NB4 (cell line): Measurements from ENCODE around the gene SFXN2.

Experiments used
- DNase-seq: peaks from one replicate; pipeline ENCODE4 v3.0.0; 2010; ENCODE audit warnings: low read depth
- H3K4me3 ChIP-seq: one replicate; pipeline ENCODE4 v1.5.1; 2011; ENCODE audit warnings: mild to moderate bottlenecking, low read depth, low read length, moderate library complexity
- MYC ChIP-seq: IDR thresholded peaks from 2 replicates; pipeline ENCODE4 v1.6.1; 2011; ENCODE audit warnings: low read depth, low read length
- POLR2A ChIP-seq: IDR thresholded peaks from 2 replicates; pipeline ENCODE4 v1.6.1; 2011; ENCODE audit warnings: mild to moderate bottlenecking; ENCODE audit not compliant: insufficient read length; ENCODE audit errors: extremely low read depth
- TF ChIP-seq, protein P1 (sequence below): IDR thresholded peaks from 2 replicates; pipeline ENCODE4 v1.6.1; 2011; ENCODE audit warnings: low read depth, low read length
- TF ChIP-seq, protein P2 (sequence below): IDR thresholded peaks from one replicate; pipeline ENCODE4 v1.5.1; 2012; ENCODE audit warnings: low read depth, low read length

Gene SFXN2

DNA sequence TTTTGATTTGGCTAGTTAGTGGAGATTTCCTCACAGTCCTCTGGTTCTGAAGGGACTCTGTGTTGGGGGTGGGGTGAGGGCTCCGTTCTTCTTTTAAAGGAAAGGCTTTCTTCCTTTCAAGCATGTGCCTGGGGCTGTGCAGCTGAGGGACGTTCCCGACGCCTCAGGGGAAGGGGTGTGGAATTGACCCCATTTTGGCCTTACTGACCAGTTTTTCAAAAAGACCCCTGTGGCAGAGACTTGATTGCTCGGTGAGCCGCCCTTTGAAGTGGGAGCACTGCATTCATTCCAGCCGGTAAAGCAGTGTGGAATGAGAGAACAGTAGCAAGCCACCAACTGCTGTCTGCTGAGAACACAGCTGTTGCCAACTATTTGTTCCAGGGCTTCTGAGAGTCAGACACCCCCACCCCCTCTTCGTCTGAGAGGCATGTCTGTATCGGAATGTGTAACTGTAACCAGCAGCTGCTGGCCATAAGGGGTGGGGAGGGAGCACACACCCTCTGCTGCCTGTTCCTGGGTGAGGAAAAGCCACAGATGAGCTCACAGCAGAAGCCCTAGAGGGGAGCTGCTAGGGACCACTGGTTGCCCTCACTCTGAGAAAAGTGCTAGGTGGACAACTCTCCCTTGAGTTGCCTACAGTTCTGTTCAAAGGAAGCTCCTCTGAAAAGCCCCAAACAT lies 62.5 kb downstream of the SFXN2 start:
- no peak for DNase-seq
- no peak overlapping the region for H3K4me3 ChIP-seq
- no peak for TF ChIP-seq POLR2A
- TF ChIP-seq MYC, result no peak
- TF ChIP-seq, protein P1, sequence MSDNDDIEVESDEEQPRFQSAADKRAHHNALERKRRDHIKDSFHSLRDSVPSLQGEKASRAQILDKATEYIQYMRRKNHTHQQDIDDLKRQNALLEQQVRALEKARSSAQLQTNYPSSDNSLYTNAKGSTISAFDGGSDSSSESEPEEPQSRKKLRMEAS, result no peak
- TF ChIP-seq, protein P2, sequence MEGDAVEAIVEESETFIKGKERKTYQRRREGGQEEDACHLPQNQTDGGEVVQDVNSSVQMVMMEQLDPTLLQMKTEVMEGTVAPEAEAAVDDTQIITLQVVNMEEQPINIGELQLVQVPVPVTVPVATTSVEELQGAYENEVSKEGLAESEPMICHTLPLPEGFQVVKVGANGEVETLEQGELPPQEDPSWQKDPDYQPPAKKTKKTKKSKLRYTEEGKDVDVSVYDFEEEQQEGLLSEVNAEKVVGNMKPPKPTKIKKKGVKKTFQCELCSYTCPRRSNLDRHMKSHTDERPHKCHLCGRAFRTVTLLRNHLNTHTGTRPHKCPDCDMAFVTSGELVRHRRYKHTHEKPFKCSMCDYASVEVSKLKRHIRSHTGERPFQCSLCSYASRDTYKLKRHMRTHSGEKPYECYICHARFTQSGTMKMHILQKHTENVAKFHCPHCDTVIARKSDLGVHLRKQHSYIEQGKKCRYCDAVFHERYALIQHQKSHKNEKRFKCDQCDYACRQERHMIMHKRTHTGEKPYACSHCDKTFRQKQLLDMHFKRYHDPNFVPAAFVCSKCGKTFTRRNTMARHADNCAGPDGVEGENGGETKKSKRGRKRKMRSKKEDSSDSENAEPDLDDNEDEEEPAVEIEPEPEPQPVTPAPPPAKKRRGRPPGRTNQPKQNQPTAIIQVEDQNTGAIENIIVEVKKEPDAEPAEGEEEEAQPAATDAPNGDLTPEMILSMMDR, result no peak

DNA sequence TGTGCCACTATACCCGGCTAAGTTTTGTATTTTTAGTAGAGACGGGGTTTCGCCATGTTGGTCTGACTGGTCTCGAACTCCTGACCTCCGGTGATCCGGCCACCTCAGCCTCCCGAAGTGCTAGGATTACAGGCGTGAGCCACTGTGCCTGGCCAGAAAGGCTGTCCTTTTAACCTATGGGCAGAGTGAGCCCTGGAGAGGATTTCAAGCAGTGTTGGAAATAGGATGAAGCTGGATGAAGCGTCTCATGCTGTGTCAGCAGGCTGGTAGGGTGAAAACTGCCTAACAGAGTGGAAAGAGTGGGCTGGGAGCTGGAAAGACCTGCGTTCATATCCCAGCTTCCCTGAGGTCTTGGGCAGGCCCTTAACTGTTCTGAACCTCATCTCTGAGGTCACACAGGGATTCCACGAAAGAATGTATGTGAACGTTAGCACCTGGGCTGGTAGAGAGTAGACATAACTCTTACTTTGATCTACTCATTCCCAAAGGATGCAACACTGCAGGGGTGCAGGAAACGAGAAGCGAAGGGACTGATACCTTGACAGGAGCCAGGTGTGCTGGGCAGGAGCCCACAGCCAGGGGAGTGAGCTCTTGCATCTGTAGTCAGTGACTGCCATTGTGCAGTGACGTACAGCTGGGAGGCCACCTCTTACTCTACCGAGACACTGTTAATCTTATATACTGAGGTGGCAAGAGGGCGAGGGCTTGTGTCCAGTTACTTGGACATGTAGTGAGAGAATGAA lies 63.4 kb downstream of the SFXN2 start:
- no peak for DNase-seq
- TF ChIP-seq, protein P2, result no peak
- no peak for TF ChIP-seq POLR2A
- TF ChIP-seq, protein P1, result no peak
- TF ChIP-seq MYC, result no peak
- H3K4me3 ChIP-seq, result no peak overlapping the region

DNA sequence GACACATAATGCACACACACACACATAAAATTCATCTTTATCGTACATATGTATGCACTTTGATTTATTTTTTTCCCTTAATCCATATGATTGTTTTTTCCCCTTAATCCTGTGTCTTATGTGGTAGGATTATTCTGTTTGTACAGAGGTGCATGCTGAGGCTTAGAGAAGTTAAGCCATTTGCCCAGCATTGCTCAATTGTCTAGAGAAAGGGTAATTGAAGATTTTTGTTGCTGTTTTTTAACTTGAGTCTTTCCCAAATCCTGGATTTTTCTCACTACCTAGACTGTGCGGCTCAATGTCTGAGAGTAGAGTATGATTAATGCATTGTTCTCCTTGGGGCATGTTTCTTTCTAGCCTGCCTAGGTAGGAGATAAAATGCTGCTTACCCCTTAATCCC lies 64.3 kb downstream of the SFXN2 start:
- H3K4me3 ChIP-seq, result no peak overlapping the region
- no peak for DNase-seq
- TF ChIP-seq, protein P1, result no peak
- TF ChIP-seq MYC (no peak), POLR2A (no peak)
- TF ChIP-seq, protein P2, result no peak

DNA sequence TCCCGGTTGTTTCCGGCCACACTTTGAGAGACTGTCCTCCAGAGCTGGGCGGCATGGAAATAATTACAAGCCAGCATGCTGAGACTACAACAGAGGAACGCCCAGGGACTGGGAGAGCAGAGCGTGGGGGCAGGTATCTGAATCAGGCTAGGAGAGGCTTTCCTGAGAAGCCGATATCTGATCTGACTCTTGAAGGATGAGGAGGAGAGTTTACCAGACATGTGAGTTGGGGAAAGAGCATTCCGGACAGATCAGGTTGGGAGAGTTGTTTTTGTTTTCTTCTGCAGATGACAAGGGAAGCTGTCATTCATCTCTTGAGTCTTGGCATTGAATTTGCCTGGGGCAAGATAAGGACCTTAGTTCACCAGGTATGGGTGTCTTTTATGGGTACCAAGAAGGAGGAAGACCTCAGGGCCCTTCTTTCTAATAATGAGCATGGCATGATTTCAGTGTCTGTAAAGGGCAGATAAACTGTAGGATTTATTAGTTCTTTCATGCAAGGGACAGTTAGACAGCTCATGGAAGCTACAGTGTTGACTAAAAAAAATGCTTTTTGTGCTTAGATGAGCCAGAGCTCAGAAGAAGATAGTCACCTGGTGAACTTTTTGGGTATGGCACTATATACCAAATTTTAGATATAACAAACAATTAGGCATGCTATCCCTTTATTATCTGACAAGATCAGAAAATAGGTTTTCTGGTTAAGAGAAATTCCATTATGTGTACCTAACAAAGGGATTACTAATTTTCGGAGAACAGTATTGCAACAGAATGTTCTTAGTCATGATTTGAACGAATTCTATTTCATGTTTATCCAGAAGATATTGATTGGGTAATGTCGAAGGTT lies 65.5 kb downstream of the SFXN2 start:
- no peak overlapping the region for H3K4me3 ChIP-seq
- no peak for DNase-seq
- TF ChIP-seq POLR2A, result no peak
- no peak for TF ChIP-seq MYC
- TF ChIP-seq, protein P2, result no peak
- TF ChIP-seq, protein P1, result no peak

DNA sequence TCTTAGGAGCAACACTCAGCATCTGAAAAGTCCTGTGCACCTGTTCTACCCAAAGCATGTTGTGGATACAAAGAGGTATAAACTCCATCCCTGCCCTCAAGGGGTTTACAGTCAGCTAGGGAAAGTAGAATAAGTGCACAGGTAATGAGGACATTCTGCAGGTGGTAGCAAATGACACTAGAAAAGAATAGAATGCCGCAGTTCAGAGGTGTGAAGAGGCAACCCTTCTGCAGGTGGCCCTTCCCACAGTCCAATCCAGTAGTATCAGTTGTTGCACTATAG lies 66.0 kb downstream of the SFXN2 start:
- DNase-seq, result no peak
- TF ChIP-seq, protein P1, result no peak
- no peak for TF ChIP-seq MYC
- TF ChIP-seq, protein P2, result no peak
- TF ChIP-seq POLR2A, result no peak
- no peak overlapping the region for H3K4me3 ChIP-seq
